Measurements from ENCODE around the gene BTBD10. TPM values are rescaled to one million over a fixed set of nuclear protein-coding genes. Genes with fewer than 3 reads are reported as not detected.

BTBD10 gene
- total and polyA plus RNA-seq, 7 donors = 18.9 to 77.8 (median 43.3) TPM

DNA sequence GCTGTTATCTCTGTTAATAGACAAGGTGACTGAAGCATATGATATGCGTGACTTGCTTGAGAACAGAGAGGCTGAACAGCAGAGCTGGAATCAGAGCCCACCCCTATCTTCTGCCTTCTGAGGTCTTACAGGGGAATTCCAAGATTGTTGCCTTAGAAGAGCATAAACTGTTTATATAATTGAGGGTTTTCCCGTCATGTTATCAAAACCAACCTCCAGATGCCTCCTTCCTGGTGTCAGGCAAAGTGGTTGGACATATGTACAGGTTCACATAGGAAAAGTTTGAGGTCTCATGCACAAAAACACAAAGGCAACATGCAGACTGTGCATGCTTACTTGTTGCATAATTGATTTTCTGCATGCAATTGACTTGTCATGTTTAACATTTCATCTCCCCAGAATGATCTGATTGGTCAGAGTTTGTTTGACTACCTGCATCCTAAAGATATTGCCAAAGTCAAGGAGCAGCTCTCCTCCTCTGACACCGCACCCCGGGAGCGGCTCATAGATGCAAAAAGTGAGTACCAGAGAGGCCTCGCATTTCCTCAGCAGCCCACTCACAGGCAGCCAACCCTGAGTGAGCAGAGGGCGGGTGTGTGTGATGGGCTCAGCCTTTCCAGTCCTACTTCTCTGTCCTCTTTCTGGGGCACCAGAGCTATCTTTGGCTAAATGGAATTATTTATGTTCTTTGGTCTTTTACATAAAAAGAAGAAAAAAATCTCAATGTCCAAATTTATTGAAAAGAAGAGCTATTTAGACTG, 96.6 kb downstream of the BTBD10 start:
- no peak overlapping the region for H3K4me3 ChIP-seq
- intact Hi-C loops (cut with DNase I) = no loop called here
- H3K9me3 ChIP-seq = no peaks in the 10 kb centered on the region
- DNase-seq = no peak
- 91% methylated on average over 7 of the region's 7 CpGs for WGBS, 2 donors
- H3K27ac ChIP-seq = no peak overlapping the region
- no peaks in the 10 kb centered on the region for H3K27me3 ChIP-seq
- no peak for TF ChIP-seq POLR2A (IDR thresholded peaks at IDR 0.05)
- TF ChIP-seq, protein P1, sequence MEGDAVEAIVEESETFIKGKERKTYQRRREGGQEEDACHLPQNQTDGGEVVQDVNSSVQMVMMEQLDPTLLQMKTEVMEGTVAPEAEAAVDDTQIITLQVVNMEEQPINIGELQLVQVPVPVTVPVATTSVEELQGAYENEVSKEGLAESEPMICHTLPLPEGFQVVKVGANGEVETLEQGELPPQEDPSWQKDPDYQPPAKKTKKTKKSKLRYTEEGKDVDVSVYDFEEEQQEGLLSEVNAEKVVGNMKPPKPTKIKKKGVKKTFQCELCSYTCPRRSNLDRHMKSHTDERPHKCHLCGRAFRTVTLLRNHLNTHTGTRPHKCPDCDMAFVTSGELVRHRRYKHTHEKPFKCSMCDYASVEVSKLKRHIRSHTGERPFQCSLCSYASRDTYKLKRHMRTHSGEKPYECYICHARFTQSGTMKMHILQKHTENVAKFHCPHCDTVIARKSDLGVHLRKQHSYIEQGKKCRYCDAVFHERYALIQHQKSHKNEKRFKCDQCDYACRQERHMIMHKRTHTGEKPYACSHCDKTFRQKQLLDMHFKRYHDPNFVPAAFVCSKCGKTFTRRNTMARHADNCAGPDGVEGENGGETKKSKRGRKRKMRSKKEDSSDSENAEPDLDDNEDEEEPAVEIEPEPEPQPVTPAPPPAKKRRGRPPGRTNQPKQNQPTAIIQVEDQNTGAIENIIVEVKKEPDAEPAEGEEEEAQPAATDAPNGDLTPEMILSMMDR (IDR thresholded peaks at IDR 0.05) = no peak
- no peak for TF ChIP-seq EP300 (IDR thresholded peaks at IDR 0.05)
- TF ChIP-seq POLR2AphosphoS5 (IDR thresholded peaks at IDR 0.05) = no peak
- peaks cover 0 to 6% (median 0%) of the 10 kb centered on the region in 4 donors for H3K4me1 ChIP-seq
- H3K36me3 ChIP-seq = peaks cover 12 to 97% (median 30%) of the 10 kb centered on the region in 4 donors

DNA sequence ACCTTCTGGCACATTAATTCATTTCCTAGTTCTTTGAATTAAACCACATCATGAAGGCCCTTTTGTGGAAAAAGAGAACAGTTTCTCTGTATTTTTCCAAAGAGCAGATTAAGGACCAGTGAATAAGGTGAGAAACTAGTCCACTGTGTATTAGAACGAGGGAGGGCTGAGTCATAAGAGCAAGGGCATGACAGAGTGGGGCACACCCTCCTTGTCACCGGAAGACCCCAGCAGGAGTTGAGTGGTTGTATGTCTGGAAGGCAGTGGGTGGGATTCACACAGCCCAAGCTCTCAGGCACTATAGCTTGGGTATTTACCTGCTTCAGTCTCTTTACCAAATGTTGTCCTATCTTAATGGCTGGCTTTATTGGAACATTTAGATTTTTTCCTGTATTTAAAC, 98.6 kb downstream of the BTBD10 start:
- Histone ChIP-seq H3K27me3 (no peaks in the 10 kb centered on the region), H3K9me3 (no peaks in the 10 kb centered on the region), H3K4me1 (peaks cover 0 to 6% (median 0%) of the 10 kb centered on the region in 4 donors), H3K4me3 (no peak overlapping the region), H3K27ac (no peak overlapping the region), H3K36me3 (peaks cover 0 to 96% (median 28%) of the 10 kb centered on the region in 4 donors)
- WGBS, 2 donors = 85 to 88% methylated on average over 2 of the region's 2 CpGs
- DNase-seq = no peak
- TF ChIP-seq, protein P1 (IDR thresholded peaks at IDR 0.05) = no peak
- TF ChIP-seq EP300 (IDR thresholded peaks at IDR 0.05) (no peak), POLR2AphosphoS5 (IDR thresholded peaks at IDR 0.05) (no peak), POLR2A (IDR thresholded peaks at IDR 0.05) (no peak)
- intact Hi-C loops (cut with DNase I) = no loop called here

- intact Hi-C loops (cut with DNase I) = no loop called here
- no peak for DNase-seq
- H3K36me3 ChIP-seq = peaks cover 4 to 94% (median 28%) of the 10 kb centered on the region in 4 donors
- H3K27me3 ChIP-seq = no peaks in the 10 kb centered on the region
- WGBS, 2 donors = 96 to 97% methylated on average over 9 of the region's 9 CpGs
- TF ChIP-seq POLR2A (IDR thresholded peaks at IDR 0.05) (no peak), POLR2AphosphoS5 (IDR thresholded peaks at IDR 0.05) (no peak)
- TF ChIP-seq, protein P1 (IDR thresholded peaks at IDR 0.05) = no peak
- peaks cover 0 to 1% (median 0%) of the 10 kb centered on the region in 4 donors for H3K4me1 ChIP-seq
- no peaks in the 10 kb centered on the region for H3K9me3 ChIP-seq
- no peak overlapping the region for H3K4me3 ChIP-seq
- H3K27ac ChIP-seq = no peak overlapping the region
Observed at GRCh38 chr11:13362596-13363109, 100.4 kb downstream of the BTBD10 start.

DNA sequence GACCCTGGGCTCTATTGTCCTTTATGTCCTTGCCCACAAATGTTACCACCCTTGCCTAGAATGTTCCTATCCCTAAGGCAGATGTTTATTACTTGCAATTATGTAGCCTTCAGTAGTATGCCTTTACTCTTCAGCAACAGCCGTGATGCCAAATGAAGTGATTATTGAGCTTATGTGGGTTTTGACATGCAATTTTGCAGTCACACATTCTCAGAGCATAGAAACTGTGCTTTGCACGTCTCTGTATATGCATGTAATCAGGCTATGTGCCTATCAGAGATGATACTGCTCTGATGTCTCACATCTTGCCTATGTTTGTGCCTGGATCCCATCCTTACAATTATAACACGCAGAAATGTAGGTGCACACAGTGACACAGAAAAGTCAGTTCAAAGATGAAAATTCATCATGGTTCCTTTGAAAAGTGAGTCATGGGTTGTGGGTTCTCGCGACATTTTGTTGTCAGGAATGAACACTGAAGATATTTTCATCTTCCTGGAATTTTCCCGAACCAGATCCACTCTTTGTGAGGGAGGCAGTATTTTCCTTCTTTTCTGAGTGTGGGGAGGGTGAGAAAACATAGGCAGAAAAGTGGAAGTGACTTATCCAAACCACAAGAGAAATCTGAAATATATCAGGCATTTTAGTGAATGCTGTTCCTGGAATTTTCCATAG, 104.3 kb downstream of the BTBD10 start:
- Histone ChIP-seq H3K36me3 (peaks cover 14 to 93% (median 39%) of the 10 kb centered on the region in 4 donors), H3K27me3 (no peaks in the 10 kb centered on the region), H3K9me3 (no peaks in the 10 kb centered on the region), H3K4me3 (no peak overlapping the region), H3K4me1 (no peaks in the 10 kb centered on the region), H3K27ac (no peak overlapping the region)
- 95% methylated on average over 6 of the region's 6 CpGs for WGBS, 2 donors
- TF ChIP-seq POLR2AphosphoS5 (IDR thresholded peaks at IDR 0.05) (no peak), EP300 (IDR thresholded peaks at IDR 0.05) (no peak), POLR2A (IDR thresholded peaks at IDR 0.05) (no peak)
- TF ChIP-seq, protein P1 (IDR thresholded peaks at IDR 0.05) = no peak
- DNase-seq = no peak
- intact Hi-C loops (cut with DNase I) = loop anchor here (10.0 kb wide), 1 partner anchor 994 kb away; no protein-coding TSS in a partner anchor
